Heart left ventricle (tissue), 16 donors: Measurements from ENCODE around the gene KCNMB2. TPM values are rescaled to one million over a fixed set of nuclear protein-coding genes. Genes with fewer than 3 reads are reported as not detected.

Source experiments
- ATAC-seq, 4 donors: fragments of 200-7000 bp; cut with Tn5 transposase; one replicate each; pipeline ENCODE4 v1.9.1; 2020 to 2022; ENCODE audit warnings: moderate library complexity in 4 of 4, mild to moderate bottlenecking in 3 of 4, moderate number of reproducible peaks in 1 of 4
- DNase-seq, 5 donors: peaks; one replicate each; pipeline ENCODE4 v3.0.0-alpha.2; 2020
- H3K27ac ChIP-seq, 12 donors: fragments of 200-600 bp; sonication (generic) in 4 of 12; one replicate each; pipeline versions ENCODE4 v1.5.0 to v1.8.0; 2016 to 2022; ENCODE audit warnings: mild to moderate bottlenecking in 2 of 12
- H3K27me3 ChIP-seq, 9 donors: fragments of 200-600 bp; sonication (generic) in 2 of 9; one replicate each; pipeline versions ENCODE4 v1.5.1 to v1.8.0; 2016 to 2022; ENCODE audit warnings: mild to moderate bottlenecking in 3 of 9
- H3K36me3 ChIP-seq, 9 donors: fragments of 200-600 bp; sonication (generic) in 2 of 9; one replicate each; pipeline versions ENCODE4 v1.5.0 to v1.8.0; 2018 to 2022; ENCODE audit warnings: mild to moderate bottlenecking in 2 of 9
- H3K4me1 ChIP-seq, 12 donors: fragments of 200-600 bp; sonication (generic) in 4 of 12; one replicate each; pipeline versions ENCODE4 v1.5.0 to v1.8.0; 2016 to 2022; ENCODE audit warnings: mild to moderate bottlenecking in 3 of 12
- H3K4me3 ChIP-seq, 12 donors: fragments of 200-600 bp; sonication (generic) in 4 of 12; one replicate each; pipeline versions ENCODE4 v1.5.0 to v1.8.0; 2017 to 2022; ENCODE audit warnings: mild to moderate bottlenecking in 9 of 12, moderate library complexity in 4 of 12
- H3K9me3 ChIP-seq, 12 donors: fragments of 200-600 bp; sonication (generic) in 4 of 12; one replicate each; pipeline versions ENCODE4 v1.5.0 to v1.8.0; 2016 to 2022; ENCODE audit warnings: mild to moderate bottlenecking in 1 of 12
- POLR2A ChIP-seq, 2 donors: fragments of 450-650 bp; IDR thresholded peaks; one replicate each; pipeline ENCODE4 v1.6.1; 2017; ENCODE audit warnings: antibody characterized with exemption in 2 of 2, mild to moderate bottlenecking in 2 of 2, moderate library complexity in 2 of 2
- WGBS, 4 donors: extraction: QIAGEN DNeasy Blood & Tissue Kit in 2 of 4; methylation state at CpG; one replicate each; pipeline versions ENCODE4 v1.1.5 to v1.1.7; 2013 to 2018; 5-methylcytosine and 5-hydroxymethylcytosine counted together
- intact Hi-C, 10 donors: fragments of 100-400 bp; cut with DNase I; formaldehyde crosslinking; loops; one replicate each; pipeline versions ENCODE4 v1.11.1 to v1.14.2; 2022
- polyA plus RNA-seq, 2 donors: library from polyadenylated mRNA; stranded (reverse); fragments of 200-250 nt; gene quantifications; one replicate each; pipeline ENCODE4 v1.2.3, GENCODE V29; 2013
- total RNA-seq, 9 donors: library from RNA; depleted of rRNA in 2 of 9; stranded (reverse); fragments of >200 nt in 2 of 9; fragmentation: NEBNext Ultra II Directional in 3 of 9; extraction: Animal tissue kit (Norgen Biotek cat#: 25700) in 3 of 9; gene quantifications; one replicate each; pipeline versions ENCODE4 v1.1.0 to v1.2.4, GENCODE V29; 2016 to 2023
- TF ChIP-seq, protein P1 (sequence below), 12 donors: fragments of 200-600 bp; sonication (generic) in 4 of 12; IDR thresholded peaks; one replicate each; pipeline versions ENCODE4 v1.5.0 to v1.8.0; 2018 to 2022; ENCODE audit warnings: antibody characterized with exemption in 12 of 12, mild to moderate bottlenecking in 5 of 12
- donor health status: ischemic (EF 13 %, LVEDD 7.1; RV severe dilation, severe dysfunction).
- donor health status: healthy with polysubstance abuse.
- donor health status: DM: no; HTN: yes; CAD: no.
- donor health status: DM: no; HTN: no; CAD: no.
- donor health status: ischemic (EF 25% LVEDD 6.9; RV normal size, moderate dysfunction).
- donor health status: ischemic (EF 25% LVEDD 5.7; RV mildly dilated, moderate dysfunction).
- donor health status: healthy.
- donor health status: DM: yes; HTN: yes; CAD: no.
- donor health status: ischemic (EF 35%, LVEDD 5.7; RV mildly dilated, moderate dysfunction).
- donor health status: nonischemic (EF 11% LVEDD 7.7; RV severe dilation, severe dysfunction).
- donor health status: DM: yes; HTN: yes; CAD: no.
- donor health status: PGD.
- donor health status: ischemic (EF 29% LVEDD 5.4; RV normal size, mild dysfunction).
- donor health status: nonischemic (EF 23%, LVEDD 6.1; RV moderate dilation, normal function).

The KCNMB2 gene
- total and polyA plus RNA-seq, 11 donors = 0.37 to 5.7 (median 2.0) TPM; not detected in 1

DNA sequence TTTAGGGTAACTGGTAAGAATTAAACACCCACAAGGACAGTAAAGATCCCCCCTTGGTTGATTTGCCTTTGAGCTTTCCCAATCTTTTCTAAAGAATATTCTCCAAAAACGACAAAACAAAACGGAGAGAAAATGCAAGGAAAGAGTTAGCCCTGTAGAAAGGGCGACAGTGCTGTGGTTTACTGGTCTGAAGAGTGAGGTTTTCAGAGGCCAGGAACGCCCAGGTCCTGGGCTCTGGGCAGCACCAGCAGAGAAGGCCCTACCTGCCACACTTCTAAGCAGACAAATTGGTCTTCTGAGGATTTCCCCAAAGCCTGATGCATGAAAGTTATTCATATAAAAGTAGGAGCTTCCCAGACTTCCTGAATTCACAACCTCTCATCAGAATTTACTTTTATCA is 119.3 kb downstream of the KCNMB2 start:
- Histone ChIP-seq H3K27ac (no peak overlapping the region), H3K36me3 (no peaks in the 10 kb centered on the region), H3K9me3 (peaks cover 0 to 25% (median 0%) of the 10 kb centered on the region in 12 donors), H3K4me3 (no peak overlapping the region), H3K27me3 (no peaks in the 10 kb centered on the region), H3K4me1 (peaks cover 0 to 7% (median 0%) of the 10 kb centered on the region in 12 donors)
- TF ChIP-seq, protein P1, sequence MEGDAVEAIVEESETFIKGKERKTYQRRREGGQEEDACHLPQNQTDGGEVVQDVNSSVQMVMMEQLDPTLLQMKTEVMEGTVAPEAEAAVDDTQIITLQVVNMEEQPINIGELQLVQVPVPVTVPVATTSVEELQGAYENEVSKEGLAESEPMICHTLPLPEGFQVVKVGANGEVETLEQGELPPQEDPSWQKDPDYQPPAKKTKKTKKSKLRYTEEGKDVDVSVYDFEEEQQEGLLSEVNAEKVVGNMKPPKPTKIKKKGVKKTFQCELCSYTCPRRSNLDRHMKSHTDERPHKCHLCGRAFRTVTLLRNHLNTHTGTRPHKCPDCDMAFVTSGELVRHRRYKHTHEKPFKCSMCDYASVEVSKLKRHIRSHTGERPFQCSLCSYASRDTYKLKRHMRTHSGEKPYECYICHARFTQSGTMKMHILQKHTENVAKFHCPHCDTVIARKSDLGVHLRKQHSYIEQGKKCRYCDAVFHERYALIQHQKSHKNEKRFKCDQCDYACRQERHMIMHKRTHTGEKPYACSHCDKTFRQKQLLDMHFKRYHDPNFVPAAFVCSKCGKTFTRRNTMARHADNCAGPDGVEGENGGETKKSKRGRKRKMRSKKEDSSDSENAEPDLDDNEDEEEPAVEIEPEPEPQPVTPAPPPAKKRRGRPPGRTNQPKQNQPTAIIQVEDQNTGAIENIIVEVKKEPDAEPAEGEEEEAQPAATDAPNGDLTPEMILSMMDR (IDR thresholded peaks at IDR 0.05) = no peak
- TF ChIP-seq POLR2A (IDR thresholded peaks at IDR 0.05) = no peak
- 85 to 89% (median 88%) methylated on average over 4 of the region's 4 CpGs for WGBS, 4 donors
- no peak for ATAC-seq
- no peak for DNase-seq
- intact Hi-C loops = no loop called here

DNA sequence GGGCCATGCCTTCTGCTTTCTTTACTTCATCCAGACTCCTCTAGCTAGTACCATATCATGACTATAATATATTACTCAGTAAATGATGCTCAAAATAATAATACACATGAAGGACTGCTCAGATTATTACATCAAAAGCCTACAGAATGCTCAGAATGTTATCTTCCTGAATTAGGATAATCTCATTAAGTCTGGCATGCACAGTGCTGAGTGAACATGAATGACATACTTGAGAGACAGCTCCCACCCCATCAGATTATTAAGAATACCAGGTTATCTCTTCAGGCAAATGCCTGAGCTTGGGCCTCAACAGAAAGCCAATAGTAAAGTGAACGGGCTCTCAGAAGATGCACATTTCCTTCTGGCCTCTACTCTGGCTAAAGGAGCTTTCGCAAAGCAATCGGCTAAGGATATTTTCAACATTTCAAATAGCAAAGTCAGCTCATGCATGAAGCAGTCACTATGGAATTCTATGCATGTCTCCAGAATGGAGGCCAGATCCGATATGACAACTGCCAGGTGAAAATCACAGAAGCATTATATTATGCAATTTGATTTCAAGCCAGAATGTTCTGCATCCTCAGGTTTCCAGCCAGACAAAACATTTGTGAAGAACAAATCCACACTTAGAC is 122.6 kb downstream of the KCNMB2 start:
- intact Hi-C loops = no loop called here
- H3K4me1 ChIP-seq = peaks cover 0 to 16% (median 0%) of the 10 kb centered on the region in 12 donors
- H3K27me3 ChIP-seq = no peaks in the 10 kb centered on the region
- H3K9me3 ChIP-seq = peaks cover 0 to 9% (median 0%) of the 10 kb centered on the region in 12 donors
- DNase-seq (no peak), ATAC-seq (no peak)
- no peaks in the 10 kb centered on the region for H3K36me3 ChIP-seq
- 35 to 50% (median 42%) methylated on average over 4 of the region's 4 CpGs for WGBS, 4 donors
- H3K4me3 ChIP-seq = no peak overlapping the region
- TF ChIP-seq, protein P1 (IDR thresholded peaks at IDR 0.05) = no peak
- TF ChIP-seq POLR2A (IDR thresholded peaks at IDR 0.05) = no peak
- no peak overlapping the region for H3K27ac ChIP-seq

DNA sequence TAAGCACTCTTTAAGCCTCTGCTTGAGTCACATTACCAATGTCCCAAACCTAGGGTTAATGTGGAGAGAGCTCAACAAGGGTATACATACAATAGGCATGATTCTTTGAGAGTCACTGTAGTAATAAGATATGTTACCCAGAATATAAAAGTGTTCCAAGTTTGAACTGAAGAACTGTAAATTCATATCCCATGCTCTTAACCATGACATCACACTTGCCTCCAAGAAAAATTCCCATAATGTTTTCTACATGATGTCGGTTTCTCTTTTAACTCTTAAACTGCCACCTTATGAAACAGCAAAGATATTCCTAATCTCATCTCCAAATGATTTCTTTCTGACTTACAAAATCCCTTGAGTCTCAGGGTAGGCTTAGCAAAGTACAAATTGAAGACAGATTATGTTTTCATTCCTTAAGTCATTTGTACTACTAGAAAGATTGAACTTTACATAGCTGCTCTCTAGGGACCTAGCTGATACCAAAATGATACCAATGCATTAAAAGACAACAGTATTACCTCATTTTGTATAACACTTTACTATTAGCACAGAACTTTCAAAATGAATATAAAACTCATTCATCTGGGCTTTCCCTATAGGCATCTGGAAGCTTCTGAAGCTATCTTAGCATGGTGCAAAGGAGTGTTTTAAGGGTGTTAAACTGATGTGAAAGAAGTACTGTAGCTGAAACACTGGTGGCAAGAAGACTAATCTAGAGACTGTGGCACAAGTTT is 127.1 kb downstream of the KCNMB2 start:
- H3K36me3 ChIP-seq = no peaks in the 10 kb centered on the region
- ATAC-seq (no peak), DNase-seq (no peak)
- 40 to 63% (median 52%) methylated on average over 1 of the region's 1 CpG for WGBS, 4 donors
- H3K4me3 ChIP-seq = no peak overlapping the region
- intact Hi-C loops = loop anchor here in 3 of 10 donors (10.0 kb wide), 3 partner anchors 129 to 301 kb away; partner anchors contain the start of gene KCNMB2 (in 1 of the 3)
- peaks cover 0 to 35% (median 3%) of the 10 kb centered on the region in 12 donors for H3K4me1 ChIP-seq
- H3K27me3 ChIP-seq = no peaks in the 10 kb centered on the region
- peak overlapping the region in 2 of 12 donors; percentile 0 to 76 for H3K27ac ChIP-seq
- TF ChIP-seq, protein P1 (IDR thresholded peaks at IDR 0.05) = no peak
- no peak for TF ChIP-seq POLR2A (IDR thresholded peaks at IDR 0.05)
- H3K9me3 ChIP-seq = no peaks in the 10 kb centered on the region

DNA sequence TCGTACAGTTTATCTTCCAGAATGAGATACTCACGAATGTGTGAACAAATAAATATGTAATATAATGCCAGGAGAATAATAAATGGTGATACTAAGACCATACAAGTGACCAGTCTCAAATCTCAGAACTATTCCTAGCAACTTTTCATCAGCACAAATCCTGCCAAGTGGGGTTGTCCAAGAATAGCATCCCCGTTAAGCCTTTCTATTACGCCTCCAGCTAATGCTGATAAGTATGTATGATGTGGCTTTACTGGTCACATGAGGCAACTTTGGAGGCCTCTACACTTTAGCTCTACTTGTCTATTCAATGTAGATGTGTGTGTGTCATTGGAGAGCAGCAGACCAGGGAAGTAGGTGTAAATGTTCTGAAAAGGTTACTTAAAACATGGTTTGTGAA is 129.5 kb downstream of the KCNMB2 start:
- Histone ChIP-seq H3K36me3 (no peaks in the 10 kb centered on the region), H3K4me3 (no peak overlapping the region), H3K27ac (peak overlapping the region in 10 of 12 donors; percentile 23 to 76 (median 54)), H3K9me3 (no peaks in the 10 kb centered on the region), H3K4me1 (peaks cover 0 to 41% (median 11%) of the 10 kb centered on the region in 12 donors), H3K27me3 (no peaks in the 10 kb centered on the region)
- intact Hi-C loops = loop anchor here in 3 of 10 donors (10.0 kb wide), 3 partner anchors 131 to 299 kb away; partner anchors contain the start of gene KCNMB2 (in 1 of the 3)
- TF ChIP-seq POLR2A (IDR thresholded peaks at IDR 0.05) = no peak
- TF ChIP-seq, protein P1 (IDR thresholded peaks at IDR 0.05) = no peak
- 19 to 28% (median 24%) methylated on average over 4 of the region's 4 CpGs for WGBS, 4 donors
- ATAC-seq (peak; percentile 89 to 93 (median 90)), DNase-seq (peak in 4 of 5 donors; percentile 35 to 50 (median 39))
